Stomach smooth muscle (tissue), 2 donors: ENCODE data around the gene NNT.
"Not testable (repeated sequence)": the region's sequence is repeated elsewhere in the genome, so short reads cannot be mapped to it uniquely, and the experiment has no call there.

Experiments used
- H3K27ac ChIP-seq: one replicate; pipeline ENCODE4 v1.7.0; 2013; ENCODE audit warnings: mild to moderate bottlenecking, low read length, inconsistent platforms
- H3K27me3 ChIP-seq, 2 donors: one replicate each; pipeline ENCODE4 v1.7.0; 2013; ENCODE audit warnings: low read length in 2 of 2; ENCODE audit not compliant: insufficient read depth in 2 of 2, control insufficient read depth in 1 of 2
- H3K36me3 ChIP-seq, 2 donors: one replicate each; pipeline ENCODE4 v1.7.0; 2013; ENCODE audit warnings: low read length in 2 of 2; ENCODE audit not compliant: control insufficient read depth in 2 of 2, insufficient read depth in 2 of 2
- H3K4me1 ChIP-seq: one replicate; pipeline ENCODE4 v1.7.0; 2013; ENCODE audit warnings: low read length; ENCODE audit not compliant: control insufficient read depth, insufficient read depth
- H3K4me3 ChIP-seq, 2 donors: one replicate each; pipeline ENCODE4 v1.7.0; 2013; ENCODE audit warnings: low read length in 2 of 2
- H3K9ac ChIP-seq, 2 donors: one replicate each; pipeline ENCODE4 v1.7.0; 2013; ENCODE audit warnings: low read length in 2 of 2, mild to moderate bottlenecking in 1 of 2
- H3K9me3 ChIP-seq, 2 donors: one replicate each; pipeline ENCODE4 v1.7.0; 2013; ENCODE audit warnings: low read length in 2 of 2; ENCODE audit not compliant: control insufficient read depth in 2 of 2
- donor health status: healthy.
- donor health status: Pancreatic carcinoma.

The NNT gene

GRCh38 chr5:43602461-43603343 is at the start of gene NNT:
Gene NNT, plus strand, starts transcription at chr5:43603180. Its CDS starts 6,016 bp downstream, at chr5:43609196.
- no peaks in the 10 kb centered on the region for H3K36me3 ChIP-seq
- H3K9me3 ChIP-seq = no peaks in the 10 kb centered on the region
- no peaks in the 10 kb centered on the region for H3K27me3 ChIP-seq
- peak within 1 kb of the TSS; percentile 91 to 97 for H3K4me3 ChIP-seq
- H3K4me1 ChIP-seq = peaks cover 17% of the 10 kb centered on the region
- H3K27ac ChIP-seq = peak within 1 kb of the TSS; percentile 93
- H3K9ac ChIP-seq = peak within 1 kb of the TSS; percentile 86 to 97

DNA sequence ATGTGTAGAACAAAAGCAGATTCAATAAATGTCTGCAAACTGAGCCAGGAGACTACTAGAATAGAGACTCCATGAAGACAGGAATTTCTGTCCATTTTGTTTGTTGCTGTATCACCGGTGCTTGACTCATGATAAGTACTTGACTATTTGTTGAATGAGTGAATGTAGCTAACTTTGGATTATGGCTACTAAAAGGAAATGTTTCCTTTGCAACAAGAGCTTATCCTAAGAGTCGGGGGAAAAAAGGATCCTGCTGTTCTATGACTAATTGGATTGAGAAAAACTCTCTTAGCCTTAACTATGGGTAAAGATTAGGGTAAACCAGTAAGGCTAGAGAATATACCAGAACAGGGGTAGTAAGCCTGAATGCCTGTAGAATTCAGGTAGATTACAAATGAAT is 49.6 kb upstream of the NNT start:
- Histone ChIP-seq H3K4me3 (no peak overlapping the region), H3K36me3 (no peaks in the 10 kb centered on the region), H3K27me3 (no peaks in the 10 kb centered on the region), H3K9ac (no peak overlapping the region), H3K4me1 (peaks cover 9% of the 10 kb centered on the region), H3K9me3 (no peaks in the 10 kb centered on the region), H3K27ac (no peak overlapping the region)

- Histone ChIP-seq H3K9me3 (no peaks in the 10 kb centered on the region), H3K4me3 (peak overlapping the region; percentile 3 to 40), H3K27ac (no peak overlapping the region), H3K9ac (no peak overlapping the region), H3K36me3 (no peaks in the 10 kb centered on the region), H3K27me3 (no peaks in the 10 kb centered on the region), H3K4me1 (peaks cover 9% of the 10 kb centered on the region)
Observed at GRCh38 chr5:43554497-43554896, 48.5 kb upstream of the NNT start.

GRCh38 chr5:43555895-43556606 is 46.9 kb upstream of the NNT start:
- Histone ChIP-seq H3K27ac (peak overlapping the region; percentile 75), H3K4me1 (peaks cover 9% of the 10 kb centered on the region), H3K27me3 (no peaks in the 10 kb centered on the region), H3K9ac (peak overlapping the region; percentile 86 to 90), H3K36me3 (no peaks in the 10 kb centered on the region), H3K4me3 (peak overlapping the region; percentile 80 to 89), H3K9me3 (no peaks in the 10 kb centered on the region)

GRCh38 chr5:43556607-43556856 is 46.4 kb upstream of the NNT start:
- peak overlapping the region; percentile 86 to 90 for H3K9ac ChIP-seq
- H3K4me3 ChIP-seq = peak overlapping the region; percentile 80 to 89
- H3K27ac ChIP-seq = peak overlapping the region; percentile 75
- H3K4me1 ChIP-seq, H3K36me3 ChIP-seq, H3K27me3 ChIP-seq, H3K9me3 ChIP-seq: not testable (repeated sequence)

DNA sequence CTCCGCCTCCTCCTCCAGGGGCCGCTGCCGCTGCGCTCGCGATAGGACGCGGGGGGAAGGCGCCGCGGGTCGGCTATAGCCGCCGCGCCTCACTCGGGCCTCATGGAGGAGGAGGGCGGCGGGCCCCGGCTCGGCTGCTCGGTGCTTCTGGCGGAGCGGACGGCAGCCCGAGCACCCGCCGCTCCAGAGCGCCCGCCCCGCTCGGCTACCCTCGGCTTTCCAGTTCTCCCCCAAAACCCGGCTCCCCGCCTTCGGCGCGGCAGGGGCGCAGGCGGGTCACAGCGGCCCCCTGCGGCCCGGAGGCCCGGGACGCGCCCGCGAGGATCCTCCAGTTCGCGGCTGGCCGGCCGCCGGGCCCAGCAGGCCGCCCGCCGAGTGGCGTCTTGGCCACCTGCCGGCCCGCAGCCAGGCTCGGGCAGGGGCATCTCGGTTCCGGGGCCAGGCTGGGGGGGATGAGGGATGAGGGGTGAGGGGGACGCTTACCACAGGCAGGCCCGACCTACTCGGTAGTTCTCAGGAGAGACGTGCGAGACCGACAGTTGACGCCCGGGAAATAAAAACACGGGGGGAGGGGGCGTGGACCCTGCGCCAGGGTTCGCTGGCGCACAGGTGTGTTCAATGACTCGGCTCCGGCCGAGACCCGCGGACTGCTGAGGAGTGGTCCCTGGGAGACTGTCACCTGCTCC is 46.0 kb upstream of the NNT start, which contains the start of gene PAIP1:
Gene PAIP1, minus strand, starts transcription at position 221 of the 686 bp plus-strand sequence. CDS start 231 bp downstream, outside the sequence.
- Histone ChIP-seq H3K9me3 (no peaks in the 10 kb centered on the region), H3K36me3 (no peaks in the 10 kb centered on the region), H3K27ac (peak within 1 kb of the TSS; percentile 75), H3K9ac (peak within 1 kb of the TSS; percentile 86 to 90), H3K4me1 (peaks cover 9% of the 10 kb centered on the region), H3K4me3 (peak within 1 kb of the TSS; percentile 80 to 89), H3K27me3 (no peaks in the 10 kb centered on the region)

GRCh38 chr5:43560128-43560527 is 42.9 kb upstream of the NNT start:
- Histone ChIP-seq H3K27me3 (no peaks in the 10 kb centered on the region), H3K36me3 (no peaks in the 10 kb centered on the region), H3K9ac (no peak overlapping the region), H3K4me1 (peaks cover 23% of the 10 kb centered on the region), H3K27ac (no peak overlapping the region), H3K4me3 (no peak overlapping the region), H3K9me3 (no peaks in the 10 kb centered on the region)

DNA sequence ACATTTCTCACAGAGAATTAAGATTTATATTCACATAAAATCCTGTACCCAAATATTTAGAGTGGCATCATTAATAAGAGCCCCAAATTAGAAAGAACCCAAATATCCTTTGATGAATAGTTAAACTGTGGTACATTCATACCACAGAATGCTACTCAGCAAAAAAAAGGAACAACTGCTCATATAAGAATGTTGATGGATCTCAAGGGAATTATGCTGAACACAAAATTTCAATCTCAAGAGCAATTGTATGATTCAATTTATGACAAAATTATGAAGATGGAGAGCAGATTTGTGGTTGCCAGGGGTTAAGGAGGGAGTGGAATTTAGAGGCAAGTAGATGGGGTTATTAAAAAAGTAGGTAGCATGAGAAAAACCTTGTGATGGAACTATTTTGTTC is 41.6 kb upstream of the NNT start:
- peaks cover 18% of the 10 kb centered on the region for H3K4me1 ChIP-seq
- H3K27ac ChIP-seq = no peak overlapping the region
- no peaks in the 10 kb centered on the region for H3K27me3 ChIP-seq
- no peaks in the 10 kb centered on the region for H3K36me3 ChIP-seq
- H3K9ac ChIP-seq = no peak overlapping the region
- no peak overlapping the region for H3K4me3 ChIP-seq
- no peaks in the 10 kb centered on the region for H3K9me3 ChIP-seq

DNA sequence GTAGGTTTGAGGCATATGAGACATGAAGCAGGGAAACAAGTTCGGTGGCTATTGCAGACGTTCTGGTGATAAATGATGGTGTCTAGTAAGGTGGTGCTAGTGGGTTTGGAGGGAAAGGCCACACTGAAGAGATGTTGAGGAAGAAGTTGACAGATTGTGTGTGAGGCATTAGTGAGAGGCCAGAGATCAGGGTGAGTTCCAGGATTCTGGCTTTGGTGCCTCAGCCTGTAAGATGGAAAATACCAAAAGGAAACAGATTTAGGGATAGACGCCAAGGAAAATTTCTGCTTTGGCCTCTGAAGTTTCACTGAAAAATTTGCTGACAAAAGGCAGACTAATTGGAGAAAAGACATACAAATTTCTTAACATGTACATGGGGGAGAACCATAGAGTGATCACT is 39.7 kb upstream of the NNT start:
- H3K27ac ChIP-seq = peak overlapping the region; percentile 53

GRCh38 chr5:43564289-43564850 is 38.6 kb upstream of the NNT start:
- H3K9me3 ChIP-seq = no peaks in the 10 kb centered on the region
- peak overlapping the region; percentile 53 for H3K27ac ChIP-seq

More for the DNA sequence above, 39.7 kb upstream of the NNT start:
- Histone ChIP-seq H3K4me1 (peaks cover 18% of the 10 kb centered on the region), H3K27me3 (no peaks in the 10 kb centered on the region), H3K4me3 (no peak overlapping the region), H3K36me3 (no peaks in the 10 kb centered on the region), H3K9ac (no peak overlapping the region), H3K9me3 (no peaks in the 10 kb centered on the region)

More at GRCh38 chr5:43564289-43564850, 38.6 kb upstream of the NNT start:
- Histone ChIP-seq H3K9ac (no peak overlapping the region), H3K4me1 (peaks cover 18% of the 10 kb centered on the region), H3K36me3 (no peaks in the 10 kb centered on the region), H3K4me3 (no peak overlapping the region), H3K27me3 (no peaks in the 10 kb centered on the region)
